Esophagus muscularis mucosa (tissue), 3 donors: ENCODE results near the gene LRRTM3.

Source experiments
- CTCF ChIP-seq, 3 experiments: fragments of 200-600 bp in 2 of 3; fragments of 450-650 bp in 1 of 3; sonication (generic) in 2 of 3; IDR thresholded peaks; one replicate each; pipeline ENCODE4 v1.5.1; 2017 to 2019; ENCODE audit warnings: antibody characterized with exemption in 3 of 3, mild to moderate bottlenecking in 2 of 3, moderate library complexity in 1 of 3
- POLR2AphosphoS5 ChIP-seq, 2 donors: sonication (generic); formaldehyde crosslinking; IDR thresholded peaks; one replicate each; pipeline ENCODE4 v1.6.1; 2017; ENCODE audit warnings: antibody characterized with exemption in 2 of 2

- TF ChIP-seq CTCF (IDR thresholded peaks at IDR 0.05) (no peak), POLR2AphosphoS5 (IDR thresholded peaks at IDR 0.05) (no peak)
Observed at GRCh38 chr10:66888237-66888636, 37.6 kb upstream of the LRRTM3 start.
